Measurements from ENCODE around the gene MAML3.

DNA sequence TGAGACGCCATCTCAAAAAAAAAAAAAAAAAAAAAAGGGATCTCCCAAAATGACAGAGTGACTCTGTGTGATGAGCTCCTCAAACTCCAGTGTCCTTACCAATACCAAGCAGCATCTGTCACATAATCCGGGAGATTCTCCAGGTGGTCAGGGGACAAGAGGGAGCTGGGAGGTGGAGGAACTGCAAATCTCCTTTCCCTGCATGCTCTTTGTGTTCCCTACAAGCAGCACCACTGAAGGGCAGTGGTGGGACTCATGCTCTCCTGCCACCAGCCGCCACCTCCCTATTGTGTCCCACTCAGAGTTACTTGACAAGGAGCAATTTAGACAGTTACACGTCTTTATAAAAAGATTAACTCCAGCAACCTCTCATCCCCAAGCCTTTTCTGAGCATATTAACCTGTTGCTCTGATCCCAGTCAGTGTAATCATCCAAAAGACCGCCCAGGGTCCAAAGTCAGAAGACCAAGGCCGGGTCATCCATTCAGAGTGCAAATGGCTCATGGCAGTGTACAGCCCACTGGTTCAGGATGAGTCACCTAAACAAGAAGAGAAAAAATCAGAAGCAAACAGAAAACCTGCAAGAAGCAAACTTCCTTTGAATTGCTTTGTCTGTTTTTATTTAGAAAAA lies 464.8 kb downstream of the MAML3 start:
- TF ChIP-seq GATA2 (IDR thresholded peaks at IDR 0.05; ENCODE audit: low read depth, low read length) (no peak), GATA3 (IDR thresholded peaks at IDR 0.05; ENCODE audit: low read depth, low read length) (no peak)
